ENCODE measurements around the gene KIF16B.

Gene KIF16B

DNA sequence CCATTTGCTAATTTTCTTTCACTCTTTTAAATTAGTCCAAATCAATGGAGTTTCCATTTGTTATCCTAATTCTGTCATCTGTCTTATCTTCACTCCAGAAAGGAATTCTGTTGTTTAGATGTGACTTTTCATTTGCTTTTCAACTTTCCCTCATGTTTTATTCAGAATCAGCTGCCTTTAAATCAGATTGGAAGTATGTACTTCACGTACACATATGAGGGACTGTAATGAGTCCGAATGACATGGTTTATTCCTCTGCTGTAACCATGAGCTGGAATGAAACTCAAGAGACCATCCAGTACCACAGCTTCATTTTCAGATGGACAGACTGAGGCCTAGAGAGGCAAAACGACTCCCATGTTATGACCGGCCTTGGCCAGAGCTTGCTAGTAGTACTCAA, 302.3 kb downstream of the KIF16B start:
- in situ Hi-C loops (cut with HindIII; ENCODE audit: low sequenced_read_pairs) = no loop called here

DNA sequence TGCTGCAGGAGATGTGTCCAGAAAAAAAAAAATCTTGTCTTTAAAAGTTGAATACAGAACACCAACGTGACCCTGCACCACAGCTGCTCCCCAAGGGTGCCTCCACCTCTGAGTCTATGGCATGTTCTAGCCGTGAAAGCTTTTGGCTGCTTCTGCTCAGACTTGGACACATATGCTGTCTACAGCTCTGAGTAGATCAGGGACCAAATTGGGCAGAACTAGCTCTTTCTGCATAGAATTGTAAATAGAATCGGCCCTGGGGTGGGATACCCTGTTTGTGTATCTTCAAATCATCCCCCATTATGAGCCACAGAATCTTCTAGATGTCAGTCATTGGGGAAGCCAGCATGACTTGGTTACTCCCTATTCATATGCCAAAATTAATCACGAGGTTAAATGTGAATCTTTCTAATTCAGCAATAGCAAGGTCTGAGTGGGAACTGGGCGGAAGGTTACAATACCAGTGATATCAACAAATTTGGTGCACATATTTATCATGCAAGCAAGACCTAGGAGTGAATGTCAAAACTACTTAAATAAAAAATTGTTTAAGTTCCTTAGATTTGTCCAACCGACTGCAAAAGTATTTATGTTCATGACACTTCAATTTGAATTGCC, 302.8 kb downstream of the KIF16B start:
- in situ Hi-C loops (cut with HindIII; ENCODE audit: low sequenced_read_pairs) = no loop called here

DNA sequence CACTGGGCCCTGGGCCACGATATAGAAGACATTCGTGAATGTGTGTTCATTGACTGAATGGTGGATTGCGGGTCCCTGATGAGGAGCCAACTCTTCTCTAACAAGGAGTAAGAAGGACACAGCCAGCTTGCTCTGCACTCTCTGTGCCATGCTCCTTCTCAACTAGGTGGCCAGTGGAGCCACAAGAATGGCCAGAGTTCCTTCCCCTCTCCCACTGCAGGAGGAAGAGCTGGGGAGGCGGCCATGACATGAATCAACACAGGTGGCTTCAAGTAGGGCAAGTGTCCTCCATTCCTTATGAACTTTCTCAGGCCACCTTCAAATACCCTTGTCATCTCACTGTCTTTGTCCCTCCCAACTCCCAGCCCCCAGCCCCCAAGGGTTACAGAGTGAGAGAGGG, 305.7 kb downstream of the KIF16B start:
- in situ Hi-C loops (cut with HindIII; ENCODE audit: low sequenced_read_pairs) = no loop called here

DNA sequence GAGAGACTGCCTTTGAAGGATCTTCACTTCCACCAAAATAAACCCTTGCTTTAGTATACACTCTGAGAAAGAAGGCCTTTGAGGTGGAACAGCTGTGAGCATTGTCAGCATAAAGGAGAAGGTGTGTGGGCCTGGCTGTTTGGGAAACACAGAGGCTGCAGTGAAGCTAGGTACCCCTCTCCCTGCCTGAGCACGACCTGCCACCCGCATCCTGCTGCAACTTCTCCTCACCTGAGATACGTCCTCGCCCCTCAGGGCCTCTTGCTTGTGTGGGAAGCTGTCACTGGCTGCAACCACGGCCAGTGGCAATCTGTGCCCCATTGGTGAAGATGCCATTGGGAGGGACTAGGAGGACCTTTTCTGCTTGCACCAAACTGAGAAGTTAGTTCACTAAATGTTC, 307.9 kb downstream of the KIF16B start:
- in situ Hi-C loops (cut with HindIII; ENCODE audit: low sequenced_read_pairs) = no loop called here

DNA sequence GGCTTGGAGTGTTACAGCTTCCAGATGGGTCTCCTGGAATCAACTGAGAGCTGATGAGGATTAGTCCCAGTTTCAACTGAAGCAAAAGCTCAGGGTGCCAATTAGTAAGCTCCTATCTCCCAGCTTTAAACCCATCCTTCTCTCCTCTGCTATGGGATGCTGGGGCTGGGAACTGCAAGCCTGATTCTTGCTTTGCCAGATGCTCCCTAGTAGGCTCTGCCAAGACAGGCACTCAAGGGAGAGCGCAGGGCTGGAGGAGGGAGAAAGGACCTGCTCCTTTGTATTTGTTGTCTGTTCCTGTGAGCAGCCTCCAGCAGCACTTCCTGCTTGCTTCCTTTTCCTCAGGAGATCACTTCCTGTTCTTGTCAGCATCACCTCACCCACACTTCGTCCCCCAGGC, 309.7 kb downstream of the KIF16B start:
- in situ Hi-C loops (cut with HindIII; ENCODE audit: low sequenced_read_pairs) = loop anchor here (5.0 kb wide), 1 partner anchor 61 kb away; no protein-coding TSS in a partner anchor

DNA sequence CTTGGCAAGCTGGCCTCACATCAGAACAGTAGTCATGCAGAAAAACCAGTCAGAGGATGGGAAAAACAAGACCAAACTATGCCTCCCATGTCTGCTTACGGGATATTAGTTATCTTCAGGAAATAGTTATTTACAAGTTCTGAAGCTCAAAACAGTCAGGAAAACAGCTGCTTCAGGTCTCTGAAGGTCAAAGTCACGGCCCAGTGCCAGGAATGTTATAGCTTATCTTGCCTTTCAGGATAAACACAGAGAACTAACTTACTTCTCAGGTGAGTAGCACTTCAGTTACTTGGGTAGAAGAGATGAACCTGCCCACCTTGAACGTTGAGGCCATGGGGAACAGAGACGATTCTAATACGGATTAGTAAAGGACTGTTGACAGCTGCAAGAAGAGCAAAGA, 310.7 kb downstream of the KIF16B start:
- in situ Hi-C loops (cut with HindIII; ENCODE audit: low sequenced_read_pairs) = loop anchor here (5.0 kb wide), 1 partner anchor 60 kb away; no protein-coding TSS in a partner anchor

DNA sequence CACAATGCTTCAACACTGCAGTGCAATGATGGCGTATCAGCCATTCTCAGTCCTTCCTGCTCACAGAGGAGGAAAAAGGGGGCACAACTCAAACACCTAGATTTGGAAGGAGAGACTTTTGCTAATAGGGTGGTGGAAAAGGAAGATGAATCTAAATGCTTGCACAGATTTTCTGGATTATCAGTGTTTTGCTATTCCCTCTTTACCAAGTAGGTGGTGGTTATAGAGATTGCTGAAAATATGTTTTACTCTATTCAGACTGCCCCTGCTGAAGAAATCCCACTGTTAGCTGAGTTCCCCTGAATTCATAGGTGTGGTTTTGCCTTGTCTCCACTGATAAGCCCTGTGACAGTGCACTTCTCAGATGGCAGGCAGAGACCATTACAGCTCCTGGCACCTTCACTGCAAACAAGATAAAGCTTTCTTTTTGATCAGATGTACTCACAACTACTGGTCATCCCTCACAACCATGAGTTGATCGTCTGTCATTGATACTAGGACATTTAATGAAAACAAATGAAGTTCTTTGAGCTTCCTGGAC, 311.4 kb downstream of the KIF16B start:
- in situ Hi-C loops (cut with HindIII; ENCODE audit: low sequenced_read_pairs) = loop anchor here (5.0 kb wide), 1 partner anchor 60 kb away; no protein-coding TSS in a partner anchor

DNA sequence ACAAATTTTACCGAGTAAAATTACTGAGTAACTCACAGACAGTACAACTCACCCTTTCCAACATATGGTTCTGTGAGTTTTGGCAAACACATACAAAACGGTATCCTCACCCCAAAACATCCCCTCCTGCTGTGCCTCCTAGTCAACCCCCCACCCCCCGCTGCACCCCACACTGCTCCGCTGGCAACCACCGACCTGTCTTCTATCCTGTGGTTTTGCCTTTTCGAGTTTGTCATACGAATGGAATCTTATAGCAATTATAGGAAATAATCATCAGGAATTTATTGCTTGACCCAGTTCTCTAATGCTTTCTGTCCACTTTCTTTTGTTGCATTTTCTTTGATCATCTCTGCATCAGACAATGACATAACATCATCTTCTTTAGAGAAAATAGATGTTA, 312.3 kb downstream of the KIF16B start:
- in situ Hi-C loops (cut with HindIII; ENCODE audit: low sequenced_read_pairs) = loop anchor here (5.0 kb wide), 1 partner anchor 59 kb away; no protein-coding TSS in a partner anchor

DNA sequence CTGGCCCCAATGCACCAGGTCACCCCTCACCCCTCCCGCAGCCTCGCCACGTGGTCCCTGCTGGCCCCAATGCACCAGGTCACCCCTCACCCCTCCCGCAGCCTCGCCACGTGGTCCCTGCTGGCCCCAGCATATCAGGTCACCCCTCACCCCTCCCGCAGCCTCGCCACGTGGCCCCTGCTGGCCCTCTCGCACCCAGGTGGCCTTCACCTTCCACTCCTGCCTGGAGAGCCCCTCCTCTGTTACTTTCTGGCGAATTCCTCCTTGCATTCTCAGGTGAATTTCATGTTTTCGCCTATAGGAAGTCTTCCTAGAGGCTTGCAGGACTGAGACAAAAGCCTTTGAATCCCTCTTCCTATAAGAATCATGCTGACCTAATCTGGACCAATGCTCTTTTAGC, 313.1 kb downstream of the KIF16B start:
- in situ Hi-C loops (cut with HindIII; ENCODE audit: low sequenced_read_pairs) = loop anchor here (5.0 kb wide), 1 partner anchor 58 kb away; no protein-coding TSS in a partner anchor

DNA sequence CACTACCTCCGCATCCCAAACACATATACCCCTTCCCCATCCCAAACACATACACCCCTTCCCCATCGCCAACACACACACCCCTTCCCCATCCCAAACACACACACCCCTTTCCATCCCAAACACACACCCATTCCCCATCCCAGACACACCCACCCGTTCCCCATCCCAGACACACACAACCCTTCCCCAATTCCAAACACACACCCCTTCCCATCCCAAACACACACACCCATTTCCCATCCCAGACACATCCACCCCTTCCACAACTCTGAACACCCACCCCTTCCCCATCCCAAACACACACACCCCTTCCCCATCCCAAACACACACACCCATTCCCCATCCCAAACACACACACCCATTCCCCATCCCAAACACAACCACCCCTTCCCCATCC, 314.5 kb downstream of the KIF16B start:
- in situ Hi-C loops (cut with HindIII; ENCODE audit: low sequenced_read_pairs) = no loop called here

DNA sequence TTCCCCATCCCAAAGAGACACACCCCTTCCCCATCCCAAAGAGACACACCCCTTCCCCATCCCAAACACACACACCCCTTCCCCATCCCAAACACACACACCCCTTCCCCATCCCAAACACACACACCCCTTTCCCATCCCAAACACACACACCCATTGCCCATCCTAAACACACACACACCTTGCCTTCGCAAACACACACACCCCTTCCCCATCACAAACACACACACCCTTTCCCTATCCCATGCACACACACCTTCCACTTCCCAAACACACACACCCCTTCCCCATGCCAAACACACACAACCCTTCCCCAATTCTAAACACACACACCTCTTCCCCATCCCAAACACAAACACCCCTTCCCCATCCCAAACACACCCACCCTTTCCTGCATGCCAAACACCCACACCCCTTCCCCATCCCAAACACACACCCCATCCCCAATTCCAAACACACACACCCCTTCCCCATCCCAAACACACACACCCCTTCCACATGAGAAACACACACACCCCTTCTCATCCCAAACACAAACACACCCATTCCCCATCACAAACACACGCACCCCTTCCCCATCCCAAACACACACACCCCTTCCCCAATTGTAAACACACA, 315.3 kb downstream of the KIF16B start:
- in situ Hi-C loops (cut with HindIII; ENCODE audit: low sequenced_read_pairs) = no loop called here

DNA sequence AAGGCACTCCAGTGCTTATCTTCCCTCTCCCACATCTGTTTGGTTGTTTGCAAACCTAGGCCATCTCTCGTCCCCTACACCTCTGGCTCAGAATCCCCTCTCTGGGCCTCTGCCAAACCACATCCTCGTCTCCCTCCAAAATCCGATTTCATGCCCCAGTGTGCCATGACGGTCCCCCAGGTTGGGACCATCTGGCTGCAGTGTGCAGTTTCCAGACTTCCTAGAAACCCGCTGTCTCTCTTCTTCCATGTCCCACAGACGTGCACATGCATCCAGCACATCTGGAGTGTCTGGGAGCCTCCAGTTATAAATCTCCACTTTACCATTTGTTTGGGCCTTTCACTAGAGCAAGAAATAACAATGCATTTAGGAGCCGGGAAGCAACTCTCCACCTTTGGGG, 316.2 kb downstream of the KIF16B start:
- in situ Hi-C loops (cut with HindIII; ENCODE audit: low sequenced_read_pairs) = no loop called here

DNA sequence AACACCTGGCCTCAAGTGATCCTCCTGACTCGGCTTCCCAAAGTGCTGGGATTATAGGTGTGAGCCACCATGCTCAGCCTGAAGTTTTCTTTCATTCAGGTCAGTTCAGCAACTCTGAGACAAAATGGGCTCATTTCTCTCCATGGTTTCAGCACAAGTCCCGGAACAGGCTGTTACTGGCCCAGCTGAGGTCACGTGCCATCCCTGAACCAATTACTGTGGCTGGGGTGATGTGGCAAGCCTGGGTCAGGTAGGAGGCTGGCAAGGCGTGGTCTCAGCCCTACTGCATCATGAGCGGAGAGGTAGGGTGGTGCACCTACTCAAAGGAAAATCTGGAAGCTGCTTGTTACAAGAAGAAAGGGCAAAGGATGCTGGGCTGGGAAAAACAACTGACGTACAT, 326.4 kb downstream of the KIF16B start:
- in situ Hi-C loops (cut with HindIII; ENCODE audit: low sequenced_read_pairs) = no loop called here

DNA sequence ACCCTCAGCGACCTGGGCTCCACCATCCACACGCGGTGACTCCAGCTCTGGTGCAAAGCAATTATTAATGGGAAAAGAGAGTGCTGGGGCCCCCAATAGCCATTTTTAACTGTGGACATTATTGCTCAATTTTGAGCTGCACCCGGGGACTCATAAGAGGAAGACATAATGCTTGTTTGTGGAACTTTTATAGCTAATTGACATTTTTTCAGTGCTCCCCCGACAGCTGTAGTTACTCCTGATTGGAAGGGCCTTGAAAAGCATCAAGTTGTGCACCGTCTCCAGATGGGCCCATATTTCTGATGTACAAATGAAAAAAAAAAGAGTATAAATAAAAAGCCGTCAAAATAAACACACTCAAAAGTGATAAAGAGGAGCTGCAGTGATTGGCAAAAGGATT, 327.0 kb downstream of the KIF16B start:
- in situ Hi-C loops (cut with HindIII; ENCODE audit: low sequenced_read_pairs) = no loop called here

DNA sequence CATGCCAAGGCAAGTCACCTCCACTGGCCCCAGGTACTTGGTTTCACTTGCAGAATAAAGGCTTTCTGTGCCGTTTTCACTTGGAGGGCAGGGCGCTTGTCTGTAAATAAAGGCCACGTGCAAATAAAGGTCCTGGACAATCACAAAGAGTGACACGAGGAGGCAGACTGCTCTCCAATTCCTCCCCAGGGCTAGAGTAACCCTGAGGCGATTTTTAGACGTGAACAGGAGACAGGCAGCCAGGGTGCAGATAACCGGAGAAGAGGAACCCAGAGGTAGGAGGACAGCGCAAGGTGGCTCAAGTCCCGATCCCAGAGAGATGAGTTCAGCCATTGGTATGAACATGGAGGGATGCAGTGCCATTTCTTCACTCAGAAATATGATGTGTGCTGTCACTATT, 327.4 kb downstream of the KIF16B start:
- in situ Hi-C loops (cut with HindIII; ENCODE audit: low sequenced_read_pairs) = no loop called here

DNA sequence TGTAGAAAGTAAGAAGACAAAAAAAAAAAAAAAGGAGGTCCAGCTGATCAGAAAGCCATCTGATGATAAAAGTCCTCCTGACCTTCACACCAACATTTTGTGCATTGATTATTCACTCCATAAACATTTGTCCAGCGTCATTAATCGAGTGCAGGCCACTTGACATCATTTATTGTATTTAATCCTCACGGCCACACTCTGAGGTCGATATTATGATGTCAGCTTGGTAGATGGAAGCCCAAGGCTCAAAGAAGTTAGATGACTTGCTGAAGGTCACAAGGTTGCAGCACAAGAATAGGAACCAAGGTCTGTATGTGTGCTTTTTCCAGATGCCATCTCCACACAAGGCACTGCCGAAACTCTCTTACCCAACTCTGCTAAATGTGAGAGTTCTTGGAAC, 328.4 kb downstream of the KIF16B start:
- in situ Hi-C loops (cut with HindIII; ENCODE audit: low sequenced_read_pairs) = no loop called here

DNA sequence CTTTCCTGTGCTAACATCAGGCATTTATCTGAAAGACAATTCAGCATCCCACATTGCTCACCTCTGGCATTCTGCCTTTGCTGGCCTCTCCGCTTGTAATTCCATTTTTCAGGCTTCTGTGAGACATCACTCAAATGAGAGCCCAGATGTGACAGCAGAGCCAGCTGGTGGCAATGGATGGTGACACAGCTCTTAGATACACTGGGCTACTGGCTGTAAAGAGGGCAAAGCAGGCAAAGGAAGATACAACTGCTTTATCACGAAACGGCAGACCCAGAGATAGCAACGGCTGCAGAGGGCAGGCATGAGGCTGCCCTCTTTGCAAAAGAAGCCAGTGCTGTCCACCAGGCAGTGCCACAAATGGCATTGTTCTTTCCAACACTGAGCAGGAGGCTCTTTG, 329.8 kb downstream of the KIF16B start:
- in situ Hi-C loops (cut with HindIII; ENCODE audit: low sequenced_read_pairs) = no loop called here

DNA sequence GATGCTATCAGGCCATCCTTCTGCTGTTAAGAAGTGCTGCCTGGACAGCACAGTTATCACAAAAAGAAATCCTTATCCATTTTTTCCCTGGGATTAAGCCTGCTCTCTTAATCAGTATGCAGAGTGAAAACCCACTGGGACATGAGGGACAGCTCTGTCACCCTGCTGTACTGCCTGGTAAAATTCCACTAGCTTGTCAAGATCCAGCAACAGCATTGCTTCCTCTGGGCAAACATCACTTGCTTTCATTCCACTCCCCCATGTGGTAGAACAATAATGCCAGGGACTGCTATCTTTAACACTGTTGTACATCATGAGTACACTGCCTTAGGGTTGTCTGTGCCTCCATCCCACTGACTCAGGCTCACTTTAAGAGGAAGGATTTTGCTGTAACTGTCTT, 331.3 kb downstream of the KIF16B start:
- in situ Hi-C loops (cut with HindIII; ENCODE audit: low sequenced_read_pairs) = no loop called here

DNA sequence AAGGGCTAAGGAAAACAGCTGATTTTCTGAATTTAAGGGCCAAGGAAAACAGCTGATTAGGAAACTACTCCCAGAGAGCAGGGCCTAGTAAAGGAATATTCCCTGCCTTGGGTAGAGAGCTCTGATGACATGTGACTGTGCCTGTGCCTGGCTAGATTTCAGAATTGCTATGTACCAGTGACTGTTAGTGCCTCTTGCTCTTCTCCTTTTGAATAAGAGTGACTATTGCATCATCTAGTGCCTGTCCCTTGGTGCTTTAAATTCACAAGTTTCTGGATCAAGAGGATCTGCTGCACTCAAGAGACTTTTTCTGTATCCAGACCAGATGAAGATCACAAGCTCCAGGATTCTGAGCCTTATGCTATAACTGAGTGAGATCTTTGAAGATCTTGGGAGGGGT, 332.9 kb downstream of the KIF16B start:
- in situ Hi-C loops (cut with HindIII; ENCODE audit: low sequenced_read_pairs) = no loop called here

DNA sequence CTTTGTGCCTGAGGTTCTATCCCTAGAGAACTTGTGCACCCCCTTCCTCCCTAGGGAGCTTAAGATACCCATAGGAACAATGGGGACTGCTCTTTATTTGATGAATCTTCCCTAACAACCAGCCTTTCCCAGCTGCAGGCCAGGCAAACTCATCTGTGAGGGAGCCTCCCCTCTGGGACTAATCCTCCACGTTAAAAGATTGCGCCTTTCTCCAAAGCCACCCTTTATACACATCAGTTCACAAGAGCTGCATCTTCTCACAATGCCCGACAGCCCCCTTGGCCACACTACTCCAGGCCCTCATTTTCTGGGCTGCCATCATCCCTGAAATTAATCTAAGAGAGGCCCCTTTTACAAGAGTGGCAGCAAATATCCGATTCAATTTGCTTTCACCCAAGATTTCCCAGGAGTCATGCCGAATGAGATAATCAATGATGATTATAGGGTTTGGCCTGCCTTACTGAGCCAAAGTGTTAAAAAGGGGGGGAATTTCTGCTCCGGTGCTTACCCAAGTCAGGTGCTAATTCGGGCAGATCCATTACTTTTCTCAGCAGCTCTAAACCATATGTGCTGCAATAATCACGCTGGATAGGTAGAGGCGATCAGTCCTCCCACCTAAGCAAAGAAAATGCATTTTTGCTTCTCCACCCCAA, 336.5 kb downstream of the KIF16B start:
- in situ Hi-C loops (cut with HindIII; ENCODE audit: low sequenced_read_pairs) = no loop called here

DNA sequence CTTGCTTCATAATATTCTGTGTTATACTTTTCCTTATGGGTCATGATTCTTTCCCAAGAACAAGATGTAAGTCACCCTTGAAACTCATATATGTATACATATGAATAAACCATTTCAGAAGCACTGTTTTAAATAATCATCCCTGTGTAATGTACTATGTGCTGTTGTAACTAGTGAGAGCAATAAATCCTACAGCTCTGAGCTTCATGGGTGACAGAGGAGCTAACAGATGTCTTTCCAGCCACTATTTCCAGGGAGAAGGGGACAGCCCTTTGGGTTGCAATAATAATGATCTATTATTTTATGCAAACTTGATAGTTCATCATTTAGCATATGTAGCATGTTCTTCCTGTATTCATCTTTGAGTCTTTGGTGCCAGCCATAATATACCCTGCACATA, 342.8 kb downstream of the KIF16B start:
- in situ Hi-C loops (cut with HindIII; ENCODE audit: low sequenced_read_pairs) = no loop called here

DNA sequence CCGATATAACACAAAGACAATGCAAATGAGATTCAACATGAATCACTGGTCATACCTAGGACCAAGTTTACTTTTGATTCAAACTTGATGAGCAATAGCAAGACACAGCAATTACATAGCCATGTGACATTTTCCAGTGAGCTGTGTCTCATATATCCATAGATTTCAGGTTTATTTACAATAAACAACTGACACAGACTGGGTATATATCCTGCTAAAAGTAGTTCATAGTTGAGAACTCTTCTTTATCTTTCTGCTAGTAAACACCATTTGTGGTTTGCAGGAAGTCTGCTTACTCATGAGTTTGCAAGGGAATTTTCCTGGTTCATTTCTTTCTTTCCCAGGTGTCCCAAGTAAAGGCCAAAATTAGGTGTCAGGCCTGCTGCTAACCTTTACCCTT, 343.4 kb downstream of the KIF16B start:
- in situ Hi-C loops (cut with HindIII; ENCODE audit: low sequenced_read_pairs) = no loop called here

All from endothelial cell of hepatic sinusoid (primary cell).